ENCODE data around the gene MRPL28.

DNA sequence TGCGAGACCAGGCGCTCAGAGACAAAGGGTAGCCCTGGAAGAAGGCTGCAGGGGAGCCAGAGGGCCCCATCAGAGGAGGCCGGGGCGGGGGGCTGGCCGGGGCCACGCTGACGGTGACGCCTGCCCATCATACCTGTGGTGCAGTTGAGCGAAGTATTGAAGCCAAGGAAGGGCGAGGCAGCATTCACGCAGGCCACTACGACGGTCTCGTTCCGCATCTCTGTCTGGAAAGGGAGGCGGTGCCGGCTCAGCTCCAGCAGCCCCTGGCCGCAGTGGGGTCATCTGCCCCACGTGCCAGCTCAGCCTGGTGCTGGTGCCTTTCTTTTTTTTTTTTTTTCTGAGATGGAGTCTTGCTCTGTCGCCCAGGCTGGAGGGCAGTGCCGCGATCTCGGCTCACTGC, 4.9 kb upstream of the MRPL28 start:
- TF ChIP-seq, protein P1, sequence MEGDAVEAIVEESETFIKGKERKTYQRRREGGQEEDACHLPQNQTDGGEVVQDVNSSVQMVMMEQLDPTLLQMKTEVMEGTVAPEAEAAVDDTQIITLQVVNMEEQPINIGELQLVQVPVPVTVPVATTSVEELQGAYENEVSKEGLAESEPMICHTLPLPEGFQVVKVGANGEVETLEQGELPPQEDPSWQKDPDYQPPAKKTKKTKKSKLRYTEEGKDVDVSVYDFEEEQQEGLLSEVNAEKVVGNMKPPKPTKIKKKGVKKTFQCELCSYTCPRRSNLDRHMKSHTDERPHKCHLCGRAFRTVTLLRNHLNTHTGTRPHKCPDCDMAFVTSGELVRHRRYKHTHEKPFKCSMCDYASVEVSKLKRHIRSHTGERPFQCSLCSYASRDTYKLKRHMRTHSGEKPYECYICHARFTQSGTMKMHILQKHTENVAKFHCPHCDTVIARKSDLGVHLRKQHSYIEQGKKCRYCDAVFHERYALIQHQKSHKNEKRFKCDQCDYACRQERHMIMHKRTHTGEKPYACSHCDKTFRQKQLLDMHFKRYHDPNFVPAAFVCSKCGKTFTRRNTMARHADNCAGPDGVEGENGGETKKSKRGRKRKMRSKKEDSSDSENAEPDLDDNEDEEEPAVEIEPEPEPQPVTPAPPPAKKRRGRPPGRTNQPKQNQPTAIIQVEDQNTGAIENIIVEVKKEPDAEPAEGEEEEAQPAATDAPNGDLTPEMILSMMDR (conservative IDR thresholded peaks at IDR 0.05 in 1 of 2, IDR thresholded peaks at IDR 0.05 in 1 of 2; ENCODE audit: extremely low read depth in 1 of 2, insufficient read depth in 1 of 2, low read depth in 1 of 2, low read length in 2 of 2) = no peak
- no peak for TF ChIP-seq EZH2 (IDR thresholded peaks at IDR 0.05; ENCODE audit: borderline replicate concordance, low read length)
